Measurements from ENCODE around the gene XPO5. TPM values are rescaled to one million over a fixed set of nuclear protein-coding genes. Genes with fewer than 3 reads are reported as not detected.

XPO5 gene
- 10 to 100 TPM; 16.8 to 20.5 TPM for total RNA-seq

- intact Hi-C loops (cut with DNase I): no loop called here
- TF ChIP-seq POLR2A (IDR thresholded peaks at IDR 0.05) (peak; percentile 91 to 92 (median 92)), CTCF (IDR thresholded peaks at IDR 0.05) (peak in 3 of 7 experiments; percentile 21 to 34 (median 24))
- Histone ChIP-seq H3K4me3 (peak within 1 kb of the TSS; percentile 75 to 98), H3K27me3 (no peaks in the 10 kb centered on the region), H3K9me3 (no peaks in the 10 kb centered on the region), H3K36me3 (replicated peaks in 1 of 2; ENCODE audit: insufficient read depth in 1 of 2, low read depth in 2 of 2) (peaks cover 0 to 2% of the 10 kb centered on the region in 2 donors), H3K27ac (peak within 1 kb of the TSS; percentile 33 to 84 (median 62)), H3K4me1 (peaks cover 32% of the 10 kb centered on the region)
- peak; percentile 93 to 95 (median 94) for DNase-seq
- peak; percentile 99 for ATAC-seq
- 0 to 1% methylated on average over 7 to 31 of the region's 76 CpGs for WGBS, 2 donors
These were observed at the start of gene XPO5, which contains the start of gene POLH for GRCh38 chr6:43575772-43576551. Gene XPO5 (minus strand): TSS chr6:43576038. CDS start chr6:43575864, 174 bp downstream. Gene POLH (plus strand): TSS chr6:43576185. CDS start chr6:43582320, 6,135 bp downstream.

- H3K9me3 ChIP-seq: no peaks in the 10 kb centered on the region
- intact Hi-C loops (cut with DNase I): no loop called here
- 89 to 92% methylated on average over 13 to 16 of the region's 16 CpGs for WGBS, 2 donors
- no peak overlapping the region for H3K27ac ChIP-seq
- DNase-seq (no peak), ATAC-seq (no peak)
- peaks cover 0 to 23% of the 10 kb centered on the region in 2 donors for H3K36me3 ChIP-seq (replicated peaks in 1 of 2; ENCODE audit: insufficient read depth in 1 of 2, low read depth in 2 of 2)
- H3K4me1 ChIP-seq: peaks cover 24% of the 10 kb centered on the region
- no peaks in the 10 kb centered on the region for H3K27me3 ChIP-seq
- no peak overlapping the region for H3K4me3 ChIP-seq
- no peak for TF ChIP-seq POLR2A (IDR thresholded peaks at IDR 0.05)
- no peak for TF ChIP-seq CTCF (IDR thresholded peaks at IDR 0.05)
These were observed 49.7 kb upstream of the XPO5 start for GRCh38 chr6:43625393-43625992.

- Histone ChIP-seq H3K4me1 (peaks cover 20% of the 10 kb centered on the region), H3K27me3 (no peaks in the 10 kb centered on the region), H3K4me3 (no peak overlapping the region), H3K27ac (no peak overlapping the region), H3K9me3 (no peaks in the 10 kb centered on the region), H3K36me3 (replicated peaks in 1 of 2; ENCODE audit: insufficient read depth in 1 of 2, low read depth in 2 of 2) (peaks cover 0 to 23% of the 10 kb centered on the region in 2 donors)
- DNase-seq (no peak), ATAC-seq (no peak)
- intact Hi-C loops (cut with DNase I): no loop called here
- 82 to 86% methylated on average over 5 to 7 of the region's 7 CpGs for WGBS, 2 donors
- TF ChIP-seq CTCF (IDR thresholded peaks at IDR 0.05) (no peak), POLR2A (IDR thresholded peaks at IDR 0.05) (no peak)
These were observed 49.0 kb upstream of the XPO5 start for GRCh38 chr6:43624786-43625288.

GRCh38 chr6:43623880-43624785, 48.3 kb upstream of the XPO5 start:
- intact Hi-C loops (cut with DNase I): no loop called here
- H3K36me3 ChIP-seq (replicated peaks in 1 of 2; ENCODE audit: insufficient read depth in 1 of 2, low read depth in 2 of 2): peaks cover 0 to 23% of the 10 kb centered on the region in 2 donors
- WGBS, 2 donors: 80 to 83% methylated on average over 7 to 10 of the region's 12 CpGs

More at GRCh38 chr6:43623880-43624785, 48.3 kb upstream of the XPO5 start:
- no peak overlapping the region for H3K4me3 ChIP-seq
- ATAC-seq (no peak), DNase-seq (no peak)
- H3K27ac ChIP-seq: no peak overlapping the region
- TF ChIP-seq POLR2A (IDR thresholded peaks at IDR 0.05): no peak
- no peak for TF ChIP-seq CTCF (IDR thresholded peaks at IDR 0.05)
- H3K9me3 ChIP-seq: no peaks in the 10 kb centered on the region
- H3K27me3 ChIP-seq: no peaks in the 10 kb centered on the region
- peaks cover 20% of the 10 kb centered on the region for H3K4me1 ChIP-seq
